Kidney epithelial cell (primary cell): ENCODE data around the gene CHST2. TPM values are rescaled to one million over a fixed set of nuclear protein-coding genes. Genes with fewer than 3 reads are reported as not detected.

Source experiments
- DNase-seq: peaks from one replicate; pipeline ENCODE4 v3.0.0-alpha.2; 2010; ENCODE audit warnings: low read depth
- H3K27me3 ChIP-seq: 2 replicates; pipeline ENCODE4 v1.6.0; 2011; ENCODE audit warnings: low read length; ENCODE audit not compliant: control insufficient read depth, insufficient read depth
- H3K36me3 ChIP-seq: 2 replicates; pipeline ENCODE4 v1.5.1; 2011; ENCODE audit warnings: low read length; ENCODE audit not compliant: control insufficient read depth, insufficient read depth
- H3K4me3 ChIP-seq: 2 replicates; pipeline ENCODE4 v1.5.1; 2011; ENCODE audit warnings: low read depth, mild to moderate bottlenecking, control low read depth, low read length
- total RNA-seq: library from RNA; depleted of rRNA; stranded (reverse); fragments of >200 nt; gene quantifications from 2 replicates; pipeline ENCODE4 v1.2.3, GENCODE V29; 2015
- TF ChIP-seq, protein P1 (sequence below): IDR thresholded peaks from 2 replicates; pipeline ENCODE4 v1.5.1; 2011; ENCODE audit warnings: mild to moderate bottlenecking, moderate library complexity, low read length, control low read depth, inconsistent platforms; ENCODE audit not compliant: insufficient read depth, poor library complexity, severe bottlenecking

The CHST2 gene
- total RNA-seq, 1 donor from 2014 or later: 14.5 TPM

DNA sequence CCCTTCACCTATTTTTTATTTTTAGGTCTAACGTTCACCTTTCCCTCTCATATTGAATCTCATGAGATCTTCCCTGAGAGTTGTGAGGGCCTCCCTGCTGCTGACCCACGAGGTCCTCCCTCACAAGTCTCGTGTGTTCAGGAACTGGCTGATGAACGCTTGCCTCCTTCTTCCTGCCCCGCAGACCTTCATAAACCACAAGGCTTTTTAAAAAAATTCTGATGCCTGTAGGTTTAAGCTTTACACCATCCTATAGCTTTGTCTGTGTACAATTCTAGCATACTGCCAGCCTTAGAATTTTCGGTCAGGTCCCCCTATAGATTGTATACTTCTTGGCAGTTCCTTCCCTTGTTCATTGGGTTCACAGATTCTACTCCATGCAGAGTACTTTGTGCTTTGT, 50.5 kb downstream of the CHST2 start:
- H3K4me3 ChIP-seq: no peak overlapping the region
- TF ChIP-seq, protein P1, sequence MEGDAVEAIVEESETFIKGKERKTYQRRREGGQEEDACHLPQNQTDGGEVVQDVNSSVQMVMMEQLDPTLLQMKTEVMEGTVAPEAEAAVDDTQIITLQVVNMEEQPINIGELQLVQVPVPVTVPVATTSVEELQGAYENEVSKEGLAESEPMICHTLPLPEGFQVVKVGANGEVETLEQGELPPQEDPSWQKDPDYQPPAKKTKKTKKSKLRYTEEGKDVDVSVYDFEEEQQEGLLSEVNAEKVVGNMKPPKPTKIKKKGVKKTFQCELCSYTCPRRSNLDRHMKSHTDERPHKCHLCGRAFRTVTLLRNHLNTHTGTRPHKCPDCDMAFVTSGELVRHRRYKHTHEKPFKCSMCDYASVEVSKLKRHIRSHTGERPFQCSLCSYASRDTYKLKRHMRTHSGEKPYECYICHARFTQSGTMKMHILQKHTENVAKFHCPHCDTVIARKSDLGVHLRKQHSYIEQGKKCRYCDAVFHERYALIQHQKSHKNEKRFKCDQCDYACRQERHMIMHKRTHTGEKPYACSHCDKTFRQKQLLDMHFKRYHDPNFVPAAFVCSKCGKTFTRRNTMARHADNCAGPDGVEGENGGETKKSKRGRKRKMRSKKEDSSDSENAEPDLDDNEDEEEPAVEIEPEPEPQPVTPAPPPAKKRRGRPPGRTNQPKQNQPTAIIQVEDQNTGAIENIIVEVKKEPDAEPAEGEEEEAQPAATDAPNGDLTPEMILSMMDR: no peak
- DNase-seq: no peak
- H3K27me3 ChIP-seq: no peaks in the 10 kb centered on the region
- H3K36me3 ChIP-seq: no peaks in the 10 kb centered on the region

DNA sequence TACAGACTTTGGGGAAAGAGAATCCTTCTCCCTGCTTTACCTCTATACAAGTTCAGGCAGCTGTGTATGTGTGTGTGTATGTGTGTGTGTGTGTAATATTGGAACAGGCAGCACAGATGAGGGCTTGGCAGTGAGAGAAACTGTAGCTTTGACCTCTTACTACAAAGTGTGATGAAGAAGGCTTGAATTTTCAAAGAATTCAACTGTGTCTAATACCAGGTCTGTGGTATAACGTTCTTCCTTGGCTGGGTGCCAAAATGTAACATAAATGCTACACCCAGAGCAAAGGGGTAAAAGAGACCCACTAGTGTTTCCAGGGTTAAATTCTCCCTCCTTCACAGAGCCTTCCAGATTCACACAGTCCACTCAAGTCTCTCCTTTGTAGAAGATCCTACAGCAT, 51.1 kb downstream of the CHST2 start:
- DNase-seq: no peak
- Histone ChIP-seq H3K27me3 (no peaks in the 10 kb centered on the region), H3K4me3 (no peak overlapping the region), H3K36me3 (no peaks in the 10 kb centered on the region)
- TF ChIP-seq, protein P1: no peak

DNA sequence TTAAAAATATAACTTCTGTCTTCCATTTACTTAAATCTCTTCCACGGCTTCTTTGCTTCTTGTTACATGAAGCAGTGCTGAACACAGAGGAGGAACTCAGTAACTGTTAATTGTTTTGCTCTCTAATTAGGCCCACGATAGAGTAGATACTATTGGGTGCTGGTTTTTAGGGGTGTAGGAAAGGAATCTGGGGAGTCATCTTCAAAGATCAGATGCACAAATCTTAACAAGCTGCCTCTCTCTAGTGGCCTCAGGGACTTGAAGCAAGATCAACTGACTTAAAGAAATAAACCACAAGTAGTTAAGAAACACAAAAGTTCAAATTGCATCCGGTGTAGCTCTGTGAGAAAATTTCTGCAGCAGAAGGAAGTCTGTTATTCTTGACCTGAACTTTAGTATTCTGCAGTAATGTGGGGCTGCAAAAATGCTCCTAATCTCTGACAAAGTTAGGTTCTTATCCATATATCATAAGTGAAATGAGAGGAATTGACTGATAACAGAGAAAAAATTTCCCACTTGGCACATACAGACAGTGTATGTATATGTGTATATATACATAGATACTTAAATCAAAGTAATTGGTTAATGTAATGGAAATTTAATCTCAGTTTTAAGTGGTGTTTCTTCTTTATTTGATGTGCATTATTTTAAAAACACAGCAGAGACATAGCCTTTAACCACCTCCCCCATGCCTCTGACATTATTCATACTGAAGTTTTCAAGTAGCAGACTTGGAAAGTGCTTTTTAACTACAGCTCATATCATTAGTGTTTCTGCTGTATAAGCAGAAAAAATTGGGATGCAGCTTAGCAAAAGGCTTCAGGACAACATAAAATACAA, 51.8 kb downstream of the CHST2 start:
- Histone ChIP-seq H3K27me3 (no peaks in the 10 kb centered on the region), H3K36me3 (no peaks in the 10 kb centered on the region), H3K4me3 (no peak overlapping the region)
- DNase-seq: no peak
- TF ChIP-seq, protein P1: no peak

DNA sequence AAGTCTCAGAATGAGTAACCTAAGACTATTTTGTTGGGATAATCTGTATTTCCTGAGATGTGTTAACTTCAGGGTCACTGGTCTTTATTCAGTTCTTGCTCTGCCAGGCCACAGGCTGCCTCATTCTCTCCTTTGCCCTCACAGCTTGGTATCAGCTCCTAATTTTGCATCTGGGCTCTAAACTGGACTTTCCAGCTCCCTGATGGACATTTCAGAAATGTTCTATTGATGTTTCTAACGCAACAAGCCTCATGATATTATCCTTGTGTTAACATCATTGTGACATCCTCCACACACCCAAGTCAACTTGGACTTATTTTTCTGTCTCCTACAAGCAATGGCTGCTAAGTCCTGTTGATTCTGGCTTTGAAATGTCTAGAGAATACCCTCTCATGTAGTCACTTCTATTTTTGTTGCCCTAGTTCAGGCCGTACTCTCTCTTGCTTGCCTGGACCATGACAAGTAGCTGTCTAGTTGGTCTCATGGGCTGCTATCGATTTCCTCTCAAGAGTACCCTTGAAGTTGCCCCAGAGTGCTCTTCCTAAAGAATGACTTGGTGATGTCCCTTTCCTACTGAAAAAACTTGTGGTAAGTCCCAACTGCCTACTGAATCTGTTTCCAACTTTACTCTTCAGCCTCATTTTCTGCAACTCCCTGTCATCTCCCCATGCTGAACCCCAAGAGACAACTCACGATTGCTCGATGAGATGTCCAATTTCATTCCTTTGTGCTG, 52.7 kb downstream of the CHST2 start:
- no peak overlapping the region for H3K4me3 ChIP-seq
- TF ChIP-seq, protein P1: no peak
- H3K27me3 ChIP-seq: no peaks in the 10 kb centered on the region
- no peaks in the 10 kb centered on the region for H3K36me3 ChIP-seq
- DNase-seq: no peak

DNA sequence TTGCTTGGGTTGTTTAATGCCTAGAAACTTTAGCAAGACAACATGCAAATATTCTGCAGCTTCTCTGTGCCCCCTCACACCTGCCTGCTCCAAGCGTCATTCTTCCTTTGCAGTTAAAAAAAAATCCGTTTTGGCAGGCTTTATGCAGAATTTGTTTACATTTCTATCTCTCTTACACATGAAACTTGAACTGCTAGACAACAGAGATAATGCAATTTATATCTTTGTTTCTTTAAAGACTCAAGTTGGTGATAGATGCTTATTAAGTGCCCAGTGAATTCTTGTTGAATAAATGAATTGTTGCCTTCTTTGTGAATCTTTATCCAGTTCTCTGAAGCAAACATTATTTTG, 53.2 kb downstream of the CHST2 start:
- Histone ChIP-seq H3K36me3 (no peaks in the 10 kb centered on the region), H3K27me3 (no peaks in the 10 kb centered on the region), H3K4me3 (no peak overlapping the region)
- TF ChIP-seq, protein P1: no peak
- DNase-seq: no peak
